ENCODE results near the gene KDM3B.

Gene KDM3B

DNA sequence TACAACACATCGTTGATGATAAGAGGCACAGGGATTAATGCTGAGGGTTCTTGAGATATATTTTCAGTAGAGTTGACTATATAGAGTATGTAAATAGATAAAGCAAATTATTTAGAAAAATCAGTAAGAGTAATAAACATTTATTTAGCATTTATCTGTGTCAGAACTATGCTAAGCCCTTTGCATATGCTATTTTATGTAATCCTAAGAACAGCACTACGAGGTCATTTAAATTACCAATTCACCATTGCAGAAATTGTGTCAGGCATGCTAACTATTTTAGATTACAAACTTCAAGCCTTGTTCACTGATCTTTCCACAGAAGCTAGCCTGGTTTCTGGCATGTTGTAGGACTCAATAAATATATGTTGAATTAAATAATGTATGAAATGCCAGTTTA is 66.0 kb downstream of the KDM3B start:
- no peaks in the 10 kb centered on the region for H3K4me1 ChIP-seq (ENCODE audit: insufficient read depth, low read length)
- no peak overlapping the region for H3K27ac ChIP-seq (ENCODE audit: low read depth, low read length)
- no peak overlapping the region for H3K4me3 ChIP-seq (ENCODE audit: low read depth in 1 of 2, low read length in 2 of 2)
- no peaks in the 10 kb centered on the region for H3K9me3 ChIP-seq (ENCODE audit: low read length)
- no peaks in the 10 kb centered on the region for H3K27me3 ChIP-seq (ENCODE audit: control insufficient read depth in 1 of 2, insufficient read depth in 2 of 2, low read length in 2 of 2)
- H3K36me3 ChIP-seq (ENCODE audit: insufficient read depth, low read length), result peaks cover 78% of the 10 kb centered on the region
- no peak overlapping the region for H3K9ac ChIP-seq (ENCODE audit: low read length)

DNA sequence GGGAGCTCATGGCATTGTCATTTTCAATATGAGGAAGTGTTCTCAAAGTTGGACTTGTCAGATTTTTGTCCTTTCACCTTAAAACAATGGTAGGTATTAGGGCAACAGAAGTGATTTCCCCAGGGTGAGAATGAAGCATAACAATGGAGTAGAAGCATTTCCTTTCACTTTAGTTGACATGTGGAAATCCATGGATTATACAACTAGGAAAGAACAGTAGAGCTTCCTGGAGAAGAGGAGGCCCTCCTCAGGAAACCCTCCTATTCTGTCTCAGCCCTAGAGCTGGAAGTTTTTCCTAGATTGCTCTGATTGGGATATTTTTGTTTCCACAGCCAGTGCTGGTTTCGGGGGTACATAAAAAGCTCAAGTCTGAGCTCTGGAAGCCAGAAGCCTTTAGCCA is 72.6 kb downstream of the KDM3B start:
- H3K4me3 ChIP-seq (ENCODE audit: low read depth in 1 of 2, low read length in 2 of 2), result no peak overlapping the region
- H3K27ac ChIP-seq (ENCODE audit: low read depth, low read length), result no peak overlapping the region
- H3K4me1 ChIP-seq (ENCODE audit: insufficient read depth, low read length), result no peaks in the 10 kb centered on the region
- H3K36me3 ChIP-seq (ENCODE audit: insufficient read depth, low read length), result peaks cover 84% of the 10 kb centered on the region
- no peaks in the 10 kb centered on the region for H3K27me3 ChIP-seq (ENCODE audit: control insufficient read depth in 1 of 2, insufficient read depth in 2 of 2, low read length in 2 of 2)
- no peak overlapping the region for H3K9ac ChIP-seq (ENCODE audit: low read length)
- H3K9me3 ChIP-seq (ENCODE audit: low read length), result no peaks in the 10 kb centered on the region

DNA sequence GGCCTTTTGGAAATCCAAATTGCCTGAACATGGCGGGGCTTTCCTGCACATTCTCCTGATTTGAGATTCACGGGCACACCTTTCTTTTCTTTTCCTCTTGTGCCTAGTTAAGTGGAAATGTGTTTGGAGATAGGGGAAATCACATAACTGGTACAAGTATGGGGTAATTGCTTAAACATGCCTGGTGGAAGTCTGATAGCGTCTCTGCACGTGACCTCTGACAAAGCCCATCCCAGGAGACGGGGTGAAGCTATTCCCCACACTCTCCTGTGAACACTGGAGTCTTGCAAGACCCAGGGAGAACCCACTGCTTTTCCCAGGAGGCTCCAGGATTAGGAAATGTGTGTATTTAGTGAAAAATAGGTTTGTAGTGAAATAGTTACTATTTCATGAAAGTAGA is 83.5 kb downstream of the KDM3B start:
- Histone ChIP-seq H3K27ac (ENCODE audit: low read depth, low read length) (no peak overlapping the region), H3K27me3 (ENCODE audit: control insufficient read depth in 1 of 2, insufficient read depth in 2 of 2, low read length in 2 of 2) (no peaks in the 10 kb centered on the region), H3K4me1 (ENCODE audit: insufficient read depth, low read length) (peaks cover 14% of the 10 kb centered on the region), H3K36me3 (ENCODE audit: insufficient read depth, low read length) (peaks cover 49% of the 10 kb centered on the region), H3K9me3 (ENCODE audit: low read length) (no peaks in the 10 kb centered on the region), H3K9ac (ENCODE audit: low read length) (no peak overlapping the region), H3K4me3 (ENCODE audit: low read depth in 1 of 2, low read length in 2 of 2) (no peak overlapping the region)

DNA sequence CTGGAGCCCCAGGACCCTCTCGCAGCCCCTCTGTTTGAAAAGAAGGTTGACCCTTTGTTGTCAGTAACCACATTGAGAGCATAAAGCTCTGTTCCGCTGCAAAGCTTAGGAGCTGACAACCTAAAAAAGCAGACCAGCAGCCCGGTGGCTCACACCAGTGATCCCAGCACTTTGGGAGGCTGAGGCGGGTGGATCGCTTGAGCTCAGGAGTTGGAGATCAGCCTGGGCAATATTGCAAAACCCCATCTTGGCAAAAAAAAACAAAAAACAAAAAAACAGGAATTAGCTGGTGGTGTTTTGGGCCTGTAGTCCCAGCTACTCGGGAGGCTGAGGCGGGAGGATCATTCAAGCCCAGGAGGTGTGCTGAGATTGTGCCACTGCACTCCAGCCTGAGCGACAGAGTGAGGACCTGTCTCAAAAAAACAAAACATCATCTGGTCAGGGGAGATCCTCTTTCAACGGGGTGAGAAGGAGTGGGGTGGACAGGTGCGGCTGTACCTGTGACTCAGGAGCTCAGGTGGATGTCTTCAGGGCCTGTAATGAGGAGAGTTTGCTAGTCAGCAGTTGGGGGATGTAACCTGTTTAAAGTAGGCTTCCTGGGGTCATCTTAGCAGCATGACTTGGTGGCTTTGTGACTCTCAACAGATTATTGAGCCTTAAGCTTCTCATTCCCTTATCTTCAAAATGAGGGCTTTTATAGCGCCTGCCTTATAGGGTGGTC is 85.7 kb downstream of the KDM3B start:
- Histone ChIP-seq H3K9ac (ENCODE audit: low read length) (peak overlapping the region; percentile 49), H3K4me3 (ENCODE audit: low read depth in 1 of 2, low read length in 2 of 2) (peak overlapping the region; percentile 25 to 62), H3K9me3 (ENCODE audit: low read length) (no peaks in the 10 kb centered on the region), H3K27ac (ENCODE audit: low read depth, low read length) (no peak overlapping the region), H3K36me3 (ENCODE audit: insufficient read depth, low read length) (peaks cover 32% of the 10 kb centered on the region), H3K27me3 (ENCODE audit: control insufficient read depth in 1 of 2, insufficient read depth in 2 of 2, low read length in 2 of 2) (no peaks in the 10 kb centered on the region), H3K4me1 (ENCODE audit: insufficient read depth, low read length) (peaks cover 14% of the 10 kb centered on the region)

DNA sequence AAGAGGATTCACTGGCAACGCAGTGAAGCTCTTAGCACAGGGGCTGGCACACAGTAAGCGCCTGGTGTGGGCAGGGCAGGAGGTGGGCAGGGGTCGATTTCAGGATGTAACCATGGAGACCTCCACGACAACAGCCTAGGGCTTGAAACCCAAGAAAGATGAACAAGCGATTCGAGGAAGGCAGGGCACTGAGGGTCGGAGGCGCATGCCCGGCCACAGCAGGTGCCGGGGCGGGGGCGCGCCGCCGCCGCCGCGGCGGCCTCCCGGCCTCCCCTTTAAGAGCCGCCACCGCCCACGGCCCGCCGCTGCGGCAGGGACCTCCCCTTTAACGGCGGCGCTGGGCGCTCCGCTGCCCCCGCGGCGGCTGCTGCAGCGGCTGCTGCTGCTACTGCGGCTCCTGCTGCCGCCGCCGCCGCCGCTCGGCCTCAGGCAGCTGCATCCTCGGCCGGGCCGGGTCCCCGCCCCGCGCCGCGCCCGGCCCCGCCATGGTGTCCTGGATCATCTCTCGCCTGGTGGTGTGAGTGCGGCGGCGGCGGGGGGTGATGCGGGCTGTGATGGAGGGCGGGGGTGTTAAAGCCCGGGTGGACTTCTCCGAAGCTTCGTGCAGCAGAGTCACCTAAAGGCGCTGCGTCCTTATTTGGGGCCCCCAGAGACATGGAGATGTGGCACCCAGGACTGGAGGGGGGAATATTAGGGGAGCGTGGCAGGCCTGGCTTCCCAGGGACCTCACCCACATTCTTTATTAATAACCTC is 86.4 kb downstream of the KDM3B start, which contains the start of gene REEP2:
Gene REEP2, plus strand, starts transcription at position 334 of the 753 bp plus-strand sequence. Its CDS starts 152 bp downstream, at position 486.
- Histone ChIP-seq H3K27ac (ENCODE audit: low read depth, low read length) (peak within 1 kb of the TSS; percentile 45), H3K4me3 (ENCODE audit: low read depth in 1 of 2, low read length in 2 of 2) (peak within 1 kb of the TSS; percentile 25 to 62), H3K9ac (ENCODE audit: low read length) (peak within 1 kb of the TSS; percentile 49)

DNA sequence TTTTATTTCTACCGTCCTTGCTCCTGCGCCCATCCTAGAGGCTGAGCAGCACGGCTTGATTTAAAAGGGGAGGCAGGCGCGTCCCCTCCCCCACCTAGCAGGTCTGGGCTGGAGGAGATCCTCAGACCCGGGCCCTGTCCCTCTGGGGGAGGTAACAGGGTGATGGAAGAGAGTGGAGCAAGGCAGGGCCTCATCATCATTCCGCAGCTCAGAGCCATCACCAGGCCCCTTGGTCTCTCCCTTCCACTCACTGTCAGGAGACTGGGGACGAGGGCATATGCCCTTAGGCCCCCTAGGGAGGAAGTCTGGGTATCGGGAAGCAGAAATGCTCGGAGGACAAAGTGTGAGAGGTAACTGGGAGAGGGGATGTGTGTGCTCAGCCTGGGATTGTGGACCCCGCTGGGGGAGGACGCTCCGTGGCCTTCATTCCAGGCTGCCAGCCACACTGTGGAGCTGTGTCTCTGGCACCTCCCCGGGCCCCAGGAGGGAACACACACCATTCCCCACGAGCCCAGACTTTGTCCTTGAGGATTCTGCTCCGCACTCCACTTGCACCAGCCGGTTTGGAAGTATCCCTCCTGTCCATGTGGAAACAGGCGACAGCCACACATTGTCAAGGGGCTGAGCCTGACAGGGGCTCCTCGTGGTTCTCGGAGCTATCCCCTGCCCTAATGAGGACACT is 87.1 kb downstream of the KDM3B start:
- Histone ChIP-seq H3K4me1 (ENCODE audit: insufficient read depth, low read length) (peaks cover 14% of the 10 kb centered on the region), H3K27me3 (ENCODE audit: control insufficient read depth in 1 of 2, insufficient read depth in 2 of 2, low read length in 2 of 2) (no peaks in the 10 kb centered on the region), H3K4me3 (ENCODE audit: low read depth in 1 of 2, low read length in 2 of 2) (peak overlapping the region; percentile 21 to 62), H3K9ac (ENCODE audit: low read length) (no peak overlapping the region), H3K27ac (ENCODE audit: low read depth, low read length) (peak overlapping the region; percentile 45), H3K36me3 (ENCODE audit: insufficient read depth, low read length) (peaks cover 20% of the 10 kb centered on the region), H3K9me3 (ENCODE audit: low read length) (no peaks in the 10 kb centered on the region)

More for the DNA sequence above, 86.4 kb downstream of the KDM3B start, which contains the start of gene REEP2:
- Histone ChIP-seq H3K36me3 (ENCODE audit: insufficient read depth, low read length) (peaks cover 25% of the 10 kb centered on the region), H3K9me3 (ENCODE audit: low read length) (no peaks in the 10 kb centered on the region), H3K4me1 (ENCODE audit: insufficient read depth, low read length) (peaks cover 14% of the 10 kb centered on the region), H3K27me3 (ENCODE audit: control insufficient read depth in 1 of 2, insufficient read depth in 2 of 2, low read length in 2 of 2) (no peaks in the 10 kb centered on the region)

DNA sequence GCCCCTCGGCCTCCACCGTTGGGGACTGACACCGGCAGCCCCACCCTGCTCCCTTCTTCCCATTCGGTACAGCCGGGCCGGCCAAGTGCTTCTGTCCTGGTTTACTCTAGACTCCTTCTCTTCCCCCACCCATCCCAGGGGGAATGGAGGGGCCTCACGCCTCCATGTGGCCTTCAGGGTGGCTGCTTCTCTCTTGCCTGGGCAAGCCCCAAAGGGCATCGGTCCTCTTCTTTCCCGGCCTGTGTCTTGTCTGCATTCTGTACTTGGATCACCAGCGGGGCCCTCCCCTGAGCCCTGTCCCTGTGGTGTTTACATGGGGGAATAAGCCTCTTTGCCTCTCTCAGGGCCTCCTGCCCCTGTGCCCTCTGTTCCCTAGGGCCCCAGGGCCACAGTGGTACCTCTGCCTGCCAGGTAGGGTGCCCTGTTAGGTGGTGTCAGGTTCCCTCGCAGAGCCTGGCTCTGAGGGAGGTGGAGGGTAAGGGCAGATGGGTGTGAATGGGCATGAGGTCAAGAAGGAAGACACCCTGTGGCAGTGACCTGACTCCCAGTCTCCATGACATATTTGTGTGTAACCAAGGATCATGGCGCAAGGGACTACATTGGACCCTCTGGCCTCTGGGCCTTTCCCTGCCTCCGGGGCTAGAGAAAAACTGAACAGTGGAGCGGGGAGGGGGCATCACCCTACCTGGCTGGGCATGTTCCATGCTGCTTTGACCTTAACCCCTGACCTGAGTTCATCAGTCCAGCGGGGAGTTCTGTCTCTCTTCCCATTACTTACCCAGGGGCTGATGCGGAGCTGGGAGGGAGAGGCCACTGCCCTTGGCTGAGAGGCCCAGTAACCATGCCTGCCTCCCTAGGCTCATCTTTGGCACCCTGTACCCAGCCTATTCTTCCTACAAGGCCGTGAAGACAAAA is 87.9 kb downstream of the KDM3B start:
- Histone ChIP-seq H3K36me3 (ENCODE audit: insufficient read depth, low read length) (peaks cover 13% of the 10 kb centered on the region), H3K4me3 (ENCODE audit: low read depth in 1 of 2, low read length in 2 of 2) (peak overlapping the region; percentile 21 to 62), H3K4me1 (ENCODE audit: insufficient read depth, low read length) (peaks cover 14% of the 10 kb centered on the region), H3K27ac (ENCODE audit: low read depth, low read length) (peak overlapping the region; percentile 45), H3K27me3 (ENCODE audit: control insufficient read depth in 1 of 2, insufficient read depth in 2 of 2, low read length in 2 of 2) (no peaks in the 10 kb centered on the region), H3K9ac (ENCODE audit: low read length) (no peak overlapping the region), H3K9me3 (ENCODE audit: low read length) (no peaks in the 10 kb centered on the region)

DNA sequence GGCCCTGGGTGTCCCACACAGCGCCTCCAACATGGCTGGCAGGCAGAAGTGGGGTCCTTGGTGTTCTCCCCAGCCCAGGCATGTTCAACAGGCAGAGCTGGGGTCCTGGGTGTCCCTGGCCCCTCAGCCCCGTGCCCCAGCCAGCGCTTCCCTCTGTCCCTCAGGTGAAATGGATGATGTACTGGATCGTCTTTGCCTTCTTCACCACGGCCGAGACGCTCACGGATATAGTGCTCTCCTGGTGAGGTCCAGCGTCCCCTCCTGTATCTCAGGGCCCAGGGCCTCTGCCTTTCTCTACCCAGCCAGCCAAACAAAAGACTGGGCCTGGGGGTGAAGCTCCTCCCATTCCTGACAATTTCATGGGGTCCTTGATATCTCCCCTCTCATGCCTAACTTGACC is 88.7 kb downstream of the KDM3B start:
- H3K9me3 ChIP-seq (ENCODE audit: low read length), result no peaks in the 10 kb centered on the region
- H3K4me1 ChIP-seq (ENCODE audit: insufficient read depth, low read length), result peaks cover 14% of the 10 kb centered on the region
- H3K4me3 ChIP-seq (ENCODE audit: low read depth in 1 of 2, low read length in 2 of 2), result no peak overlapping the region
- no peaks in the 10 kb centered on the region for H3K27me3 ChIP-seq (ENCODE audit: control insufficient read depth in 1 of 2, insufficient read depth in 2 of 2, low read length in 2 of 2)
- H3K36me3 ChIP-seq (ENCODE audit: insufficient read depth, low read length), result peaks cover 5% of the 10 kb centered on the region
- H3K27ac ChIP-seq (ENCODE audit: low read depth, low read length), result no peak overlapping the region
- H3K9ac ChIP-seq (ENCODE audit: low read length), result no peak overlapping the region

DNA sequence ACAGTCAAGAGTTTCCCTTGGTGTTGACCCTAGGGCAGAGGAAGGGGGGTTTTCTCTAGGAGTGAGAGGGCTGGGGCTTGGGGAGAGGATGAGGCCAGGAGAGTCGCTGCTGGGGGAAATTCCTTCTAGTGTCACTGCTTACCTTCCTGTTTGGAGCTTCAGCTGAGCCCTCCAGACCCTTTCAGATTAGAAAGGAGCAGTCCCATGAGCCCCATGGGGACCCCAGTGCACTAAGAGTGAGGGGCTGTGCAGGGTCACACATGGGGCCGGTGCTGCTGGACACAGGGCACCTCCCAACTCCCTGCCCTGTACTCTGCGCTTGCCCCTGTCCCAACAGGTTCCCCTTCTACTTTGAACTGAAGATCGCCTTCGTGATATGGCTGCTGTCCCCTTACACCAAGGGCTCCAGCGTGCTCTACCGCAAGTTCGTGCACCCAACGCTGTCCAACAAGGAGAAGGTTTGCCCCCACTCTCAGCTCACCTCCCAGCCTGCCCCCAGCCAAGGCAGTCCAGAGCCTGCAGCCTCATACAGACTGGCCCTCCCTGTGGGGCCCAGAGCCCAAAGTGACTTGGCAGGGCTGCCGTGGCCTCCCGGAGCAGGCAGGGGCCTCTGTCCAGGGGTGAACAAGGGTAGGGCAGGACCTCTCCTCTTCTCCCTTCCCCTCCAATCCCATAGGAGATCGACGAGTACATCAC is 91.7 kb downstream of the KDM3B start:
- Histone ChIP-seq H3K27me3 (ENCODE audit: control insufficient read depth in 1 of 2, insufficient read depth in 2 of 2, low read length in 2 of 2) (no peaks in the 10 kb centered on the region), H3K27ac (ENCODE audit: low read depth, low read length) (no peak overlapping the region), H3K4me3 (ENCODE audit: low read depth in 1 of 2, low read length in 2 of 2) (no peak overlapping the region), H3K9me3 (ENCODE audit: low read length) (no peaks in the 10 kb centered on the region), H3K9ac (ENCODE audit: low read length) (no peak overlapping the region), H3K4me1 (ENCODE audit: insufficient read depth, low read length) (peaks cover 10% of the 10 kb centered on the region), H3K36me3 (ENCODE audit: insufficient read depth, low read length) (no peaks in the 10 kb centered on the region)

DNA sequence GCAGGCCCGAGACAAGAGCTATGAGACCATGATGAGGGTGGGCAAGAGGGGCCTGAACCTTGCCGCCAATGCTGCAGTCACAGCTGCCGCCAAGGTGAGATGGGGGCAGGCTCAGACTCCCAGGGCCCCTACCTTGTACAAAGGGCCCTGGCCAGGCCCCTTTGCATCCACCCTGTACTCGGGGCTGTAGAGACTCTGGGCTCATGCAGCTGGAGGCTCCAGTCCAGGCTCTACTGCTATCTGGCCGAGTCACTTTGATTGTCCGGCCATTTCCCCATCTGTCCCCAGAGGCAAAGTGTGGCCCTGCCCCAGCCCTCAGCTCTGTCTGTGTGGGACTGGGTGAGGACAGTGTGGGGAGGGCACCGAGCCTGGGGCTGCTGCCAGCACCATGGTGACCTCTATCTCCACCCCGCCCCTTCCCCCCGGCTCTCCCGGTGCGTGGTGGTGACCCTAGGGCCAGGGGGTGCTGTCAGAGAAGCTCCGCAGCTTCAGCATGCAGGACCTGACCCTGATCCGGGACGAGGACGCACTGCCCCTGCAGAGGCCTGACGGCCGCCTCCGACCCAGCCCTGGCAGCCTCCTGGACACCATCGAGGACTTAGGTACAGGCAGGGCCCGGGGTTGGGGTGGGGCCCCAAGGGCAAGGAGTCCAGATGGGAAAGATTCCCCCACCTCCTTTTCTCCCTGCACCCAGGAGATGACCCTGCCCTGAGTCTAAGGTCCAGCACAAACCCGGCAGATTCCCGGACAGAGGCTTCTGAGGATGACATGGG is 92.5 kb downstream of the KDM3B start:
- no peak overlapping the region for H3K4me3 ChIP-seq (ENCODE audit: low read depth in 1 of 2, low read length in 2 of 2)

More for the DNA sequence above, 92.5 kb downstream of the KDM3B start:
- H3K27ac ChIP-seq (ENCODE audit: low read depth, low read length), result no peak overlapping the region
- H3K9ac ChIP-seq (ENCODE audit: low read length), result no peak overlapping the region
- H3K36me3 ChIP-seq (ENCODE audit: insufficient read depth, low read length), result no peaks in the 10 kb centered on the region
- H3K27me3 ChIP-seq (ENCODE audit: control insufficient read depth in 1 of 2, insufficient read depth in 2 of 2, low read length in 2 of 2), result no peaks in the 10 kb centered on the region
- H3K4me1 ChIP-seq (ENCODE audit: insufficient read depth, low read length), result peaks cover 13% of the 10 kb centered on the region
- no peaks in the 10 kb centered on the region for H3K9me3 ChIP-seq (ENCODE audit: low read length)
